ENCODE data around the gene BRSK2. TPM values are rescaled to one million over a fixed set of nuclear protein-coding genes. Genes with fewer than 3 reads are reported as not detected.

BRSK2 gene
- total and polyA plus RNA-seq, 2 donors = 0.14 to 1.1 TPM

- Histone ChIP-seq H3K9me3 (ENCODE audit: control insufficient read depth in 2 of 2, insufficient read depth in 1 of 2, low read length in 1 of 2) (no peaks in the 10 kb centered on the region), H3K36me3 (ENCODE audit: control insufficient read depth in 2 of 2, insufficient read depth in 2 of 2, low read length in 1 of 2) (no peaks in the 10 kb centered on the region), H3K4me1 (ENCODE audit: control insufficient read depth in 2 of 2, insufficient read depth in 2 of 2, low read length in 2 of 2) (no peaks in the 10 kb centered on the region), H3K27me3 (ENCODE audit: control insufficient read depth in 2 of 2, insufficient read depth in 1 of 2, low read length in 1 of 2) (peaks cover 0 to 6% of the 10 kb centered on the region in 2 donors), H3K27ac (ENCODE audit: low read depth in 1 of 2, low read length in 1 of 2) (no peak overlapping the region), H3K4me3 (ENCODE audit: low read length in 2 of 2) (no peak overlapping the region)
- DNase-seq (ENCODE audit: low read depth in 6 of 9, low spot score in 9 of 9) = no peak
- 13% methylated on average over 29 of the region's 29 CpGs for WGBS
Measured at GRCh38 chr11:1435820-1436467, 46.2 kb downstream of the BRSK2 start.

- DNase-seq (ENCODE audit: low read depth in 6 of 9, low spot score in 9 of 9) = no peak
- no peaks in the 10 kb centered on the region for H3K4me1 ChIP-seq (ENCODE audit: control insufficient read depth in 2 of 2, insufficient read depth in 2 of 2, low read length in 2 of 2)
- H3K36me3 ChIP-seq (ENCODE audit: control insufficient read depth in 2 of 2, insufficient read depth in 2 of 2, low read length in 1 of 2) = no peaks in the 10 kb centered on the region
- WGBS = 10% methylated on average over 13 of the region's 13 CpGs
- H3K4me3 ChIP-seq (ENCODE audit: low read length in 2 of 2) = no peak overlapping the region
- H3K9me3 ChIP-seq (ENCODE audit: control insufficient read depth in 2 of 2, insufficient read depth in 1 of 2, low read length in 1 of 2) = no peaks in the 10 kb centered on the region
- no peak overlapping the region for H3K27ac ChIP-seq (ENCODE audit: low read depth in 1 of 2, low read length in 1 of 2)
- H3K27me3 ChIP-seq (ENCODE audit: control insufficient read depth in 2 of 2, insufficient read depth in 1 of 2, low read length in 1 of 2) = peaks cover 0 to 6% of the 10 kb centered on the region in 2 donors
Measured at GRCh38 chr11:1436468-1437039, 46.8 kb downstream of the BRSK2 start.

GRCh38 chr11:1437500-1437899 is 47.8 kb downstream of the BRSK2 start:
- WGBS = 71% methylated on average over 6 of the region's 6 CpGs
- Histone ChIP-seq H3K27ac (ENCODE audit: low read depth in 1 of 2, low read length in 1 of 2) (no peak overlapping the region), H3K4me1 (ENCODE audit: control insufficient read depth in 2 of 2, insufficient read depth in 2 of 2, low read length in 2 of 2) (no peaks in the 10 kb centered on the region), H3K36me3 (ENCODE audit: control insufficient read depth in 2 of 2, insufficient read depth in 2 of 2, low read length in 1 of 2) (no peaks in the 10 kb centered on the region), H3K27me3 (ENCODE audit: control insufficient read depth in 2 of 2, insufficient read depth in 1 of 2, low read length in 1 of 2) (peaks cover 0 to 6% of the 10 kb centered on the region in 2 donors), H3K4me3 (ENCODE audit: low read length in 2 of 2) (no peak overlapping the region), H3K9me3 (ENCODE audit: control insufficient read depth in 2 of 2, insufficient read depth in 1 of 2, low read length in 1 of 2) (no peaks in the 10 kb centered on the region)
- no peak for DNase-seq (ENCODE audit: low read depth in 6 of 9, low spot score in 9 of 9)

GRCh38 chr11:1438261-1438966 is 48.7 kb downstream of the BRSK2 start:
- H3K4me3 ChIP-seq (ENCODE audit: low read length in 2 of 2) = no peak overlapping the region
- no peaks in the 10 kb centered on the region for H3K36me3 ChIP-seq (ENCODE audit: control insufficient read depth in 2 of 2, insufficient read depth in 2 of 2, low read length in 1 of 2)
- H3K27ac ChIP-seq (ENCODE audit: low read depth in 1 of 2, low read length in 1 of 2) = no peak overlapping the region
- peaks cover 0 to 6% of the 10 kb centered on the region in 2 donors for H3K27me3 ChIP-seq (ENCODE audit: control insufficient read depth in 2 of 2, insufficient read depth in 1 of 2, low read length in 1 of 2)
- 89% methylated on average over 19 of the region's 19 CpGs for WGBS
- no peaks in the 10 kb centered on the region for H3K9me3 ChIP-seq (ENCODE audit: control insufficient read depth in 2 of 2, insufficient read depth in 1 of 2, low read length in 1 of 2)
- no peak for DNase-seq (ENCODE audit: low read depth in 6 of 9, low spot score in 9 of 9)
- H3K4me1 ChIP-seq (ENCODE audit: control insufficient read depth in 2 of 2, insufficient read depth in 2 of 2, low read length in 2 of 2) = no peaks in the 10 kb centered on the region

- no peaks in the 10 kb centered on the region for H3K9me3 ChIP-seq (ENCODE audit: control insufficient read depth in 2 of 2, insufficient read depth in 1 of 2, low read length in 1 of 2)
- no peaks in the 10 kb centered on the region for H3K4me1 ChIP-seq (ENCODE audit: control insufficient read depth in 2 of 2, insufficient read depth in 2 of 2, low read length in 2 of 2)
- DNase-seq (ENCODE audit: low read depth in 6 of 9, low spot score in 9 of 9) = no peak
- H3K36me3 ChIP-seq (ENCODE audit: control insufficient read depth in 2 of 2, insufficient read depth in 2 of 2, low read length in 1 of 2) = no peaks in the 10 kb centered on the region
- H3K4me3 ChIP-seq (ENCODE audit: low read length in 2 of 2) = no peak overlapping the region
- H3K27ac ChIP-seq (ENCODE audit: low read depth in 1 of 2, low read length in 1 of 2) = no peak overlapping the region
- WGBS = 81% methylated on average over 11 of the region's 11 CpGs
- peaks cover 0 to 6% of the 10 kb centered on the region in 2 donors for H3K27me3 ChIP-seq (ENCODE audit: control insufficient read depth in 2 of 2, insufficient read depth in 1 of 2, low read length in 1 of 2)
Measured at GRCh38 chr11:1438967-1439330, 49.2 kb downstream of the BRSK2 start.

GRCh38 chr11:1439341-1439740 is 49.6 kb downstream of the BRSK2 start:
- no peaks in the 10 kb centered on the region for H3K4me1 ChIP-seq (ENCODE audit: control insufficient read depth in 2 of 2, insufficient read depth in 2 of 2, low read length in 2 of 2)
- H3K9me3 ChIP-seq (ENCODE audit: control insufficient read depth in 2 of 2, insufficient read depth in 1 of 2, low read length in 1 of 2) = no peaks in the 10 kb centered on the region
- no peaks in the 10 kb centered on the region for H3K36me3 ChIP-seq (ENCODE audit: control insufficient read depth in 2 of 2, insufficient read depth in 2 of 2, low read length in 1 of 2)
- 84% methylated on average over 11 of the region's 11 CpGs for WGBS
- H3K27me3 ChIP-seq (ENCODE audit: control insufficient read depth in 2 of 2, insufficient read depth in 1 of 2, low read length in 1 of 2) = peaks cover 0 to 6% of the 10 kb centered on the region in 2 donors
- no peak overlapping the region for H3K4me3 ChIP-seq (ENCODE audit: low read length in 2 of 2)
- no peak for DNase-seq (ENCODE audit: low read depth in 6 of 9, low spot score in 9 of 9)
- no peak overlapping the region for H3K27ac ChIP-seq (ENCODE audit: low read depth in 1 of 2, low read length in 1 of 2)

GRCh38 chr11:1440066-1440465 is 50.3 kb downstream of the BRSK2 start:
- Histone ChIP-seq H3K36me3 (ENCODE audit: control insufficient read depth in 2 of 2, insufficient read depth in 2 of 2, low read length in 1 of 2) (no peaks in the 10 kb centered on the region), H3K9me3 (ENCODE audit: control insufficient read depth in 2 of 2, insufficient read depth in 1 of 2, low read length in 1 of 2) (no peaks in the 10 kb centered on the region), H3K4me1 (ENCODE audit: control insufficient read depth in 2 of 2, insufficient read depth in 2 of 2, low read length in 2 of 2) (no peaks in the 10 kb centered on the region), H3K27ac (ENCODE audit: low read depth in 1 of 2, low read length in 1 of 2) (no peak overlapping the region), H3K4me3 (ENCODE audit: low read length in 2 of 2) (no peak overlapping the region), H3K27me3 (ENCODE audit: control insufficient read depth in 2 of 2, insufficient read depth in 1 of 2, low read length in 1 of 2) (peaks cover 0 to 6% of the 10 kb centered on the region in 2 donors)
- no peak for DNase-seq (ENCODE audit: low read depth in 6 of 9, low spot score in 9 of 9)
- 89% methylated on average over 11 of the region's 11 CpGs for WGBS

GRCh38 chr11:1440496-1440895 is 50.8 kb downstream of the BRSK2 start:
- no peak overlapping the region for H3K4me3 ChIP-seq (ENCODE audit: low read length in 2 of 2)
- H3K4me1 ChIP-seq (ENCODE audit: control insufficient read depth in 2 of 2, insufficient read depth in 2 of 2, low read length in 2 of 2) = no peaks in the 10 kb centered on the region
- H3K27me3 ChIP-seq (ENCODE audit: control insufficient read depth in 2 of 2, insufficient read depth in 1 of 2, low read length in 1 of 2) = peaks cover 0 to 6% of the 10 kb centered on the region in 2 donors
- no peak overlapping the region for H3K27ac ChIP-seq (ENCODE audit: low read depth in 1 of 2, low read length in 1 of 2)
- no peaks in the 10 kb centered on the region for H3K36me3 ChIP-seq (ENCODE audit: control insufficient read depth in 2 of 2, insufficient read depth in 2 of 2, low read length in 1 of 2)
- no peaks in the 10 kb centered on the region for H3K9me3 ChIP-seq (ENCODE audit: control insufficient read depth in 2 of 2, insufficient read depth in 1 of 2, low read length in 1 of 2)
- 94% methylated on average over 12 of the region's 12 CpGs for WGBS
- no peak for DNase-seq (ENCODE audit: low read depth in 6 of 9, low spot score in 9 of 9)

GRCh38 chr11:1442163-1442562 is 52.4 kb downstream of the BRSK2 start:
- WGBS = 48% methylated on average over 9 of the region's 9 CpGs
- Histone ChIP-seq H3K9me3 (ENCODE audit: control insufficient read depth in 2 of 2, insufficient read depth in 1 of 2, low read length in 1 of 2) (no peaks in the 10 kb centered on the region), H3K27ac (ENCODE audit: low read depth in 1 of 2, low read length in 1 of 2) (no peak overlapping the region), H3K4me1 (ENCODE audit: control insufficient read depth in 2 of 2, insufficient read depth in 2 of 2, low read length in 2 of 2) (no peaks in the 10 kb centered on the region), H3K36me3 (ENCODE audit: control insufficient read depth in 2 of 2, insufficient read depth in 2 of 2, low read length in 1 of 2) (no peaks in the 10 kb centered on the region), H3K27me3 (ENCODE audit: control insufficient read depth in 2 of 2, insufficient read depth in 1 of 2, low read length in 1 of 2) (no peaks in the 10 kb centered on the region), H3K4me3 (ENCODE audit: low read length in 2 of 2) (no peak overlapping the region)
- DNase-seq (ENCODE audit: low read depth in 6 of 9, low spot score in 9 of 9) = no peak
